ENCODE measurements around the gene GBE1.

GBE1 gene

DNA sequence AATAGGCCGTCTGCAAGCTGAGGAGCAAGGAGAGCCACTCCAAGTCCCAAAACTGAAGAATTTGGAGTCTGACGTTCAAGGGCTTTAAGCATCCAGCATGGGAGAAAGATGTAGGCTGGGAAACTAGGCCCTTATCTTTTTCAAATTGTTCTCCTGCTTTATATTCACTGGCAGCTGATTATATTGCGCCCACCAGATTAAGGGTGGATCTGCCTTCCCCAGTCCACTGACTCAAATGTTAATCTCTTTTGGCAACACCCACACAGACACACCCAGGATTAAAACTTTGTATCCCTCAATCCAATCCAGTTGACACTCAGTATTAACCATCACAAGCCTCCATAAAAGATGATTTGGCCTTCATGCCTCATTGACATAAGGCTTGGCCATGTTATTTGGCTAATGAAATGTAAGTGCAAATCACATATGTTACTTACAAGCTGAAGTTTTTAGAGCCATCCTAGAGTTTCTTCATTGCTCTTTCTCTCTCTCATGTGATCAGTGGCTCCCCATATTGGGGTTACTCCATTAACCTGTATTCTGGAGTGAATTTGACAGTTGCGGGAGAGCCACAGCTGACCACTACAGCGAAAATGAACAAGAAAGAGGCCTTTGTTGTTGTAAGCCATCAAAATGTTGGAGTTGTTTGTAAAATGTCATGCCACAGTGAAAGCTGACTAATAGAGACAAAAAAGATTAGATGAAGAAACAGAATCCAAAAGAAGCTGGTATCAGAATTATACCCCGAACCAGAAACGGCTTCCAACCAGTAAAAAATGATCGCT, 61.7 kb downstream of the GBE1 start:
- no peak for DNase-seq (ENCODE audit: low spot score)

DNA sequence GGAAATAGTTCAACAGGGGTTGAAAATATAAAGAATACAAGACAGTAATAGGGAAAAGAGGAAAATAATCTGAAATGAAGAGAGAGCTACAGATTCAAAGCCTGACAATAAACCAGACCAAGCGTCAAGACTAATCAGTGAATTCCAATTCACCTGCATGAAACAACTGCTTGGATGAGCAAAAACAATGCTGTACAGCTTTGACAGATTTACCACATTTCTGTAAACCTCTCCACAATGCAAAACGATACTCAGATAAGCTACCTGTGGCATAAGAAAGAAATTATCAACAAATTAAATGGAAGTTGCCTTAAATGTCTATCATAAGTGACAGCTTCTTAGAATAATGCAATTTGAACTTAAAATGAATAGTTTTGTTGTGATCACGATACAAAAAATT, 65.4 kb downstream of the GBE1 start:
- DNase-seq (ENCODE audit: low spot score), result no peak

DNA sequence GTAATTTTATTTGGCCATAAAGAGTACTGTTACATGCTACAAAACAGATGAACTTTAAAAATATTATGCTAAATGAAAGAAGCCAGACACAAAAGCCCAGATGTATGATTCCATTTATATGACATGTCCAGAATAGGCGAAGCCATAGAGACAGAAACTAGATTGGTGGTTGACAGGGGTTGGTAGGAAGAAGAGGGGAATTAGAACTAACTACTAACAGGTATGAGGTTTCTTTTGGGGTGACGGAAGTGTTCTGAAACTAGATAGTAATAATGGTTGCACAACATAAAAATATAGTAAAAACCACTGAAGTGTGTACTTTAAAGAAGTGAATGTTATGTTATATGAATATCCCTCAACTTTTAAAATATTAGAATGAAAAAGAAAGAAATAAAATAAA, 66.1 kb downstream of the GBE1 start:
- DNase-seq (ENCODE audit: low spot score), result no peak

DNA sequence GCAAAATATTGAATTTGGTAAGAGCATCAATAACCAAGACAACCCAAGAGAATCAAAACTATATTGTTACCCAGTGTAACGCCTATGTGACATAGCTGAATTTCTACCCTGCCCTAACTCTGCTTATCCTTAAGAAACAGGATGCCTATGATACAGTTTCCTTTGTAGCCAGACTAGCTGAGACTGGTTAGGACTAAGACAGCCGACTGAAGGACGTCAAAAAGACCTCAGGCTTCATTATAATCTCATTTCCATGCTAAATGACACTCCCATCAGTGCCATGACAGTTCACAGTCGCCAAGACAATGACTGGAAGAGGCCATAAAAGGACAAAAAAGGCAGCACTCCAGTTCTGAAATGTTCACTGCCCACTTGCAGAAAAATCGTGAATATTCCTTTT, 66.8 kb downstream of the GBE1 start:
- no peak for DNase-seq (ENCODE audit: low spot score)

DNA sequence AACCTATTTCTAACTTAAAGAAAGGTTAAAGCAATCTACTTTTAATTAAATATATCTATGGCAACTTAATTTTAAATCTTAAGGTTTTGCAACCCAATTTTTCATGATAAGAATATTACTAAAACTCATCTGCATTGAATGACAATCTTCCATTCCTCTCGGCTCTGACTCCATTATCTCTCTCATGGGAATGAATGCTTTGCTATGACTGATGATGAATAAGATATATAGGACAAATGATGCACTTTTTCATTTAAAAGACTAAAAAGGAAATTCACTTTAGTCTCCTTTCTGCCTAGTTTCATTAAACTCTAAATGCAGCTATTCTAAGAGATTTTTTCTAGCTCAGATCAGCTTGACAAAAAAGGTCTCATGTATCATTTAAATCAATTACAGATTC, 68.7 kb downstream of the GBE1 start:
- DNase-seq (ENCODE audit: low spot score), result no peak

DNA sequence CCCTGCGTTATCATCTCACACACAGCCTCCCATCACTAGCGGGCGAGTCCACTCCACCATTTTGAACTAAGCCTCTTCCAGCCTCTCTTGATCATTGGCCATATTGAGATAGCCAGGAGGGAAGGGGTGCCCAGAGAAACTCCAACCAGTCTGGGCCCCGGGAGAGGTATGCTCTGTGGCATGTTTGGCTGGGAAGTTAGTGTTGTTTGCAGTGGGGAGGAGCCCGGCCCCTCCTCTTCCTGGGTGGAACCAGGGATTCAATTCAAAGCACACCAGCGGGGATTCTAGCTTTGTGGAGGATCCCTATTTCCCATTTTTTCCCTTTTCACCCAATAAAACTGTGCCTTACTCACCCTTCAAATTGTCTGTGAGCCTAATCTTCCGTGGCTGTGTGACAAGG, 71.8 kb downstream of the GBE1 start:
- DNase-seq (ENCODE audit: low spot score), result no peak

DNA sequence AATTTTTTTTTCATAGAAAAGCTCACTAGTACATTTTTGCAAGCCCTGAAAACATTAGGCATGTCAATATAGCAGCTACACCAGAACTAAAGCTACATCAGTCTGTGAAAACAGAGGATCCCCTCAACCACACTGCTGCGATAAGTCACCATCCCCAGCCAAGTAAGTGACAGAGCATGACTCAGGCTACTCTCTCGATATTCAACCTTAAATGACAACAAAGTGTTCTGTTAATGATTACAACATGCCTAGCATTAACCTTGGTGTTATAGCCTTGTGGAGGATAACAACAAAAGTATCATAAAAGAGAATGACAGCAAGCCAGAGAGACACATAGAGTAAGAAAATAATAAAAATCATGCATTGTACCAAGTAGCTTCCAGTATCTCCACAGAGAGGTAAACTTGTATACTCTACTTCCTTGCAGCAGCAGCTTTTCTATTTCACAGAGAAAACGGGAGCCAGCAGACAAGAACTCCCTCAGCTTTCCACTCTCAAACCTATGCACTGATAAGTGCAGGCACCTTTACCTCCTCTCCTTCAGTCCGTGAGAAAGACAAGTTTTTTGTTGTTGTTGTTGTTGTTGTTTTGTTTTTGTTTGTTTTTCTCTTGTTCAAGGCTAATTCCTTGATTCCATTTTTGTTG, 76.6 kb downstream of the GBE1 start:
- DNase-seq (ENCODE audit: low spot score), result no peak

DNA sequence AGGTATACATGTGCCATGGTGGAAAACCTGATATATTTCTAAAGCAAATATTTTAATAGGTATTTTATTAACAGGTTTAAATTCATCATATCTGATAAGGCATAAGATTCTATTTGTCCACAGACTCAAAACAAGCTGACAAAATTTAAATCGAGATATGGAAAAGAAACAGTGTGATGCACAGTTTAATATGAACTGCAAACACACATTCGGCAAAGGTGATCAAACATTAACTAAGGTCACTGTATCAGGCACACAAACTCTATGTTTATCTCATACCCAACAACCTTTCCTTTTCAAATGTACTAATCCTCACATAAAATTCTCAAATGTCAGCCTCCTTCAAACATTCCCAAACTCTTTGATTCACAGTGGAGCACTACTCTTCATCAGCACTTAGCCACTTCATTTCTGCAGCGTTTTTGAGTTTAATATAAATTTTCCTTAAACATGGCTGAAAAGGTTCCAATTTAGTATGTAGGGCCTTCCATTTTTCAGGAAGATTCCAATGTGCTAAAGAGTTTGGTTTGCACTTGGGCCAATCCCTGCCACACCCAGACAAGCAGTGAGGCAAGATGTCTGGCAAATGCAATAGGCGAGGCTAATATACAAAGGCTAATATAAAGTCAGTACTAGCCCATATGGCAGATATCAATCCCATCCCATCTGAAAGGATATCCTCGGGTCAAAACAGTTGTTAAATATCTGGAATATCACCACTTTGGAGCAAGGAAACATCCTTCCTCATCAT, 84.6 kb downstream of the GBE1 start:
- no peak for DNase-seq (ENCODE audit: low spot score)

DNA sequence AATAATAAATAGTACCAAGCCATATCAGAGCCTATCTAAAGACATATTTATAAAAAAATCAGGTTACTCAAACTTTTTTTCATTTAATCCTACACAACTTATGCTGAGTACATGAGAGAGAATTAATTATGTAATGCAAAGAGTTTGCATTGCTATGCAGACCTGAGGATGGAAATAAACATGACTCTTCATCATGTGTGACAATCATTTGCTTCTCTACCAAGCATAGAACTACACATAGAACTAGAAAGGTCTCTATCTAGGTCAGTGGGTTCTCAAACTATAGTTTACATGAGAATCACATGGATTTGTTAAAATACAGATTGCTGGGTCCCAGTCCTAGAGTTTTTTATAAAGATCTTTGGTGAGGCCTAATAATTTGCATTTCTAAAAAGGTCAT, 86.8 kb downstream of the GBE1 start:
- no peak for DNase-seq (ENCODE audit: low spot score)

DNA sequence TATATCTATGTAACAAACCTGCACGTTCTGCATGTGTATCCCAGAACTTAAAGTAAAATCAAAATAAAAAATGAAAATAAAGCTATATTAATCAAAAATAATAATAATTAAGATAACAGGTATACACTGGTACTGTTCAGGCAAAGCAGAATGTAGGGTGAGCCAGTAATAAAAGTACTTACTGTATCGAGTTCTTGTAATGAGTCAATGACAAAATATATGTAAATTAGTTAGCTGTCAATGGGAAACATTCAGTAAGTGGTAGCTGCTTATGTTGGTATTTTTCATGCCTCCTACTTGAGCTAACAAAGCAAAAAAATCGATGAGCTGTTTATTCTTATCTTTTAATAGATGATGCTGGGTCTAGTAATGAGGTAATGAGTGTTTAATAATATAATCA, 93.2 kb downstream of the GBE1 start:
- DNase-seq (ENCODE audit: low spot score), result no peak

DNA sequence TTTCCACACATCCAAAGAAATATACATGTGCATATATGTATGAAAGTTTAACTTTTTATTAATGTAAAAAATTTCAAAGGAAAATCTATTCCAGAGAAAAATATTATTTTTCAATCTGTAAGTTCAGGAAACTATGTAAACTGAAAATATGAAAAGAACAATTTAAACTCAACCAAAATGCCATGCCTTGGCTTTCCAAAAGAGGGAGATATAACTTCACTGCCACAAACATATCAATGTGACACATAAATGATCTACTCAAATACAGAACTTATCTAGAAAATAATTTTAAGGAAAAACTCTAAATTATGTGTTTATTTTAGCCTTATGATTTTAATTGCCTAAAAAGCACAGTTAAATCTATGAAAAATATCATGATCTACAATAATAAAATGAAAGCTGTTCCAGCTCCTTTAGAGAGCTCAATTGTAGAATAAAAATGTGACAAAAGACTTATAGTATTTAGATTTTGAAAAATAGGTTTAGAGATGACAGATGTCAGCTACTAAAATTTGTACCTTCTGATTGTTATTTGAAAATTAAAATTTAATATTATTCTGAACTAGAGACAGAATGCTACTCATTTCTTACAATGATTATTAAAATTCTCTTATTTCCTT, 94.8 kb downstream of the GBE1 start:
- DNase-seq (ENCODE audit: low spot score), result no peak

DNA sequence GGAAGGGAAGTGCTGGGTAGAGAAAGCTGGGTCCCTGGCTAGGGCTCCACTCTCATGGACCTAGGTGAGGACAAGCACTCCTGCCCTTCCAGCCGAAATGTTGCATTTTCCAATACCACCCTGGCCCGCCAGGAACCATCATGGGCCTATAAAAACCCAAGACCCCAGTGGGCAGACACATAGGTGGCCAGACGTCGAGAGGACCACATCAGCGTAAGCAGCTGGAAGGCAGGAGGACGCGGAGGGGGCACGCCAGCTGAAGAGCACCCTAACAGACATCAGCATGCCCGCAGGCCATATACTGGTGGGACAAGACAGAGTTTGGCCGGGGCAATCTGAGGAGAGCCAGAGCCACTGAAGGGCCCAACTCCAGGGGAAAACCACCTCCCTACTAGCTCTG, 98.3 kb downstream of the GBE1 start:
- DNase-seq (ENCODE audit: low spot score), result no peak

DNA sequence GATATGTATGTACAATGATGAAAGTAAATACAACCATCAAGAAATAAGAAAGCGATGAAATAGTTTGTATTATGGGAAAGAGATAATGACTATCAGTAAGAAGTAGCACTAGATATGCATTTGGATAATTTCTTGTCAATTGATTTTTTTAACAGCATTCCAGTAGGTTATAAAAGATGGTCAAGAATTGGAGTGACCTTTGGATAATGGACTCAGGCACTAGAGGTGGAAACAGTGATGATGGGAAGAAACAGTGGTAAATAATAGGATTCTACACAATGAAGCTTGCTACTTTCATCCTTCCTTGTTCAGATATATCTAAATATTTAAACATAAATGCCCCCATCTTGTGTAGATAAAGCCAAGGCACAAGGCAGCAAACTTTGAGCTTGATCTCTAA, 101.4 kb downstream of the GBE1 start:
- DNase-seq (ENCODE audit: low spot score), result no peak

DNA sequence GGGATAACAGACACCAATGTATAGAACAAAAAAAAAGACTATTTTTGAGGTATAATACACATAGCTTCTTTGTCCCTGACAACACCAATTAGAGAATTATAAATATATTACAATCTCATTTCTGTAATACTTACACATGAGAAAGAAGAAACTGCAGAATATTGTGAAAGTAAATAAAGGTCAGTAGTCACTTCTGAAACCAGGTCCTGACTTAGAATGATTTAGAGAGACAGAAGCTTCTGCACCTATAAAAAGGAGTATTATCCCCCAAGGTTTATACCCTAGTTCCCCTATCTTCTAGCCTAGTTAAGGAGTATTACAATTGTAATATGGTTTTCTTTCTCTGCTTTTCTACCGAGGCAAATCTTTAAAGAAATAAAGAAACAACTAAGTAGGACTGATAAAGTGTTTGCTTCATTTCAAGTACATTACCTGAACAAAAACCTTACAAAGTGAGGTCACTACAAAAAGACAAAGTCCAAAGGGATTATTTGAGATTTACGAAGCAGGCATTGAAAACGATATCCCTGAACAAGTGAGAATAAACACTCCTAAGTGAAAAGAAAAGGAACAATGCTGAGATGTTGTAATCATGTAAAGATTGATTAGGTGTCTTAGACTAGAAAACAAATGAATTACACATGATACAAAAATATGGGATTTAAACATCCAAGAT, 103.0 kb downstream of the GBE1 start:
- DNase-seq (ENCODE audit: low spot score), result no peak

DNA sequence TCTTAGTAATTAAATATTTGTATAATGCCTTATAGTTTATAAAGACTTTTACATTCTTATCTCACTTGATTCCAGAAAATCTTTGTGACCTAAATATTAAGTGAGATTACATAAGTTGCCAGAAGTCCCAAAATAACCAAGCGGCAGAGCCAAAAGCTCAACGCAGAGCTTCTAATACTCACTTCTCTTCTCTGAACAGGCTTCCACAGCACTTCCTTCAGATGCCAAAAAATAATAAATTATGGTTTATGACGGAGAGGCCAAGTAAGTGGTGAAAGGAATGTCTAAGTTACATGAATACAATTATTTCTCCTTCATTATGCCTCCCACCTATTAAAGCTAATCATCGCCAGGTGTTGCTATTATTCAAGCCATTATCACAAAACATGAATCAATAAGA, 110.3 kb downstream of the GBE1 start:
- no peak for DNase-seq (ENCODE audit: low spot score)

DNA sequence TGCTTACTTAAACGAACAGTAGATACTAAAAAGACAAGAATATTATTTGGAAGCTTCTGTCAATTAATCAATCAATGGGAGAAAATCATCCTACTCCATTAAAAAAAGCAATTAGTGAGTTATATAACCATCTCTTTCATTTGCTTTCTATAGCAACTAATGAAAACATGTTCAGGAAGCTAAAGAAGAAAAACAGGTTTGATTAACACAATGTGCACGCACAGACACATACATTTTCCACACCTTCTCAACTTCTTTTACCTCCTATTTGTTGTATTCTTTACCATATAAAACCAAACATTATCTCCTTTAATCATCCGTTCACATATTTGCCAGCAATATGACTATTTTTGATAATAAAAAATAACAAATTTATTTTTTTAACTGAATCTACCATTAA, 111.3 kb downstream of the GBE1 start:
- DNase-seq (ENCODE audit: low spot score), result no peak

DNA sequence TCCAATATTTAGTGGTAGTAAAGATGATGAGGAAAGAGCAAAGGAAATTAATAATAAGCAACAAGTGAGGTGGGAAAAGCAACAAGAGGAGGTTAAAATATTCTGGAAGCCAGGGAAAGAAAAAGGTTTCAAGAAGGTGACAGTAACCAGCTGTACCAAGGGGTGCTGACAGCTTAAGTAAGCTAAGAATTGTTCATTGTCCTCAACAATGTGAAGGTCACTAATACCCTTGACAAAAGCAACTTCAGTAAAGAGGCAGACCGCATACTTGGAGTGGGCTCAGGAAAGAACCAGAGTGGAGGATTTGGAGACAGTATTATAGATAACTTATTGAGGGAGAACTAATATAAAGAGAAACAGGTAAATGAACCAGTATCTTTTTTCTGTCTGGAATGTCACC, 116.2 kb downstream of the GBE1 start:
- DNase-seq (ENCODE audit: low spot score), result no peak

DNA sequence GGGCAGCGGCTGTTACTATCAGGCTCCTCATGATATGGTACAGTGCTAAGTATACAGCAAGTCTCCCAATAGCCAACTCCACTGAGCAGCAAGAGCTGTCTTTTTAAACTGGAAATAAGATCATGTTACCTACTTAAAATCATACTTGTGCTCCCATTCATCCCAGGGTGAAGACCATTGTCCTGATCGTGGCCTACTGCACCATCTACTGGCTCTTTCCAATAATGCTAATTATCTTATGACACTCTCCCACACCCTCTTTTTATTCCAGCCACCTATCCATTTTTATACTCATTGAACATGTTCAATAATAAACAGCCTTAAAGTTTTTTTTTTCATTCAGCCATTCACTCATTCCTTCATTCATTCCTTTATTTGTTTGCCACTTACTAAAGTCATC, 117.7 kb downstream of the GBE1 start:
- no peak for DNase-seq (ENCODE audit: low spot score)

DNA sequence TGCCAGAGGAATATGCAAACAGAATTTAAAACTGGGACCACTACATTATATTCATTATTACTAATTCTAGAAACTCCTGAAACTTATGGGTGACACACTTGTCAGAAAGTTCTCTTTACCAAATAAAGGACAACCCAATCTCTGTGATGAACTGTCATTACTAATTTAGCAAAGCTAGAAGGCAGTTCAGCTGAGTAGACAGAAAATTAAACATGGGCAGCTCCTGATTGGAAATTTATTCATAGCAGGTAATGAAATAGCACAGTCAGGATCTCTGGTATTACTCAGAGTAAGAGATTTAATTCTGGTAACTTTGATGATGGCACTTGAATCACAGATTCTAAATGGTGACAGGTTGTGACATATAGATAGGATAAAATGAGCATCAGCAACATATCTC, 123.0 kb downstream of the GBE1 start:
- DNase-seq (ENCODE audit: low spot score), result no peak

DNA sequence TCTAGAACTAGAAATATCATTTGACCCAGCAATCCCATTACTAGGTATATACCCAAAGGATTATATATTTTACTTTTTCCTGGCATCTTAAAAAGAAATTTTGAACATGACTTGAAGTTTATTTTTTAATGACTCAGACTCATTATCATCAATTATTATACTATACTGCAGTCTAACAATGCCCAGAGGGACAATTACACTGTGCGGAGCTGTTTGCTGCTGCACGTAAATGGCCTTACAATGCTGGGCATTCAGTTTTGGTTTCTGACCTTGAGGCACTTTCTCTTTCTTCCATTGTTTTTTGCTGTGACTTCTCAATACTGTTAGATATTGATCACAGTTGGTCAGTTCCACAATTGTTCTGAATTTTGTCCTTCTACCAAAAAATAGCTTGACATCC, 128.8 kb downstream of the GBE1 start:
- no peak for DNase-seq (ENCODE audit: low spot score)

DNA sequence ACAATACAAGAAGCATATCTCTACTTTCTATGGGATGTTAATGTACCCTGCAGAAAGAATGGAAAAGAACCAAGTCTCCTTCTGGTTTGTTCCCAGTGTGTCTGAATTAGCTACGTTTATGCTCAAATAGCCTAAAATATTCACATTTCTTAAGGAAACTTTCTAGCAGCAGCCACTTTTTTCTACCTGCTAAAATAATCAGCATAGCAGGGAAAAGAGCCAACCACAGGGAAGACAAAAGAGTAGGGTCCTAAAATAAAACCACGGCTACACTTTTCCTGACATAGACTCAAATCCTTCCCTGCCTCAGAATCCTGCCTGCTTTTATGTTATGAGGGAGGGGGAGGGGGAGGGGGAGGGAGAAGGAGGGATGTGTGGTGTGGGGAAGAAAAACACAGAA, 136.7 kb downstream of the GBE1 start:
- no peak for DNase-seq (ENCODE audit: low spot score)

DNA sequence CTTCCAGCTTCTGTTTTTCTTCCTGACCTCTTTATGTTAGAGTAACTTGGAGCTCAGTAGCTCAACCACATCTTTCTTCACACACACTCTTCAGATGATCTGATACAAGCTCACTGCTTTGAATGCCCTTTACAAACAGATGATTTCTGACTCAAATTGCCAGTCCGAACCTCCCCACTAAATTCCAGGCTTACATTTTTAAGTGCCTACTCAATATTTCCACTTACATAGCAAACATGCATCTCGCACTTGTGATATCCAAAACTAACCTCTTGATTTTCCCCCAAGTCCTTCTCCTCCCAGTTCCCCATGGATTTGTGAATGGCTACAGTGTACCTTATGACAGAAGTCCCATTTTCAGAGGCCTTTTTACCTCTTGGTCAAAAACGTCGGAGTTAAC, 139.1 kb downstream of the GBE1 start:
- DNase-seq (ENCODE audit: low spot score), result no peak

All from ecto neural progenitor cell (in vitro differentiated cells).